GM21423 (cell line): Measurements from ENCODE around the gene PARS2.

Source experiments
- ATAC-seq: cut with Tn5 transposase; IDR thresholded peaks from one replicate; pipeline ENCODE4 v1.9.1; 2021; ENCODE audit warnings: mild to moderate bottlenecking, moderate library complexity; ENCODE audit not compliant: unreplicated experiment

PARS2 gene

DNA sequence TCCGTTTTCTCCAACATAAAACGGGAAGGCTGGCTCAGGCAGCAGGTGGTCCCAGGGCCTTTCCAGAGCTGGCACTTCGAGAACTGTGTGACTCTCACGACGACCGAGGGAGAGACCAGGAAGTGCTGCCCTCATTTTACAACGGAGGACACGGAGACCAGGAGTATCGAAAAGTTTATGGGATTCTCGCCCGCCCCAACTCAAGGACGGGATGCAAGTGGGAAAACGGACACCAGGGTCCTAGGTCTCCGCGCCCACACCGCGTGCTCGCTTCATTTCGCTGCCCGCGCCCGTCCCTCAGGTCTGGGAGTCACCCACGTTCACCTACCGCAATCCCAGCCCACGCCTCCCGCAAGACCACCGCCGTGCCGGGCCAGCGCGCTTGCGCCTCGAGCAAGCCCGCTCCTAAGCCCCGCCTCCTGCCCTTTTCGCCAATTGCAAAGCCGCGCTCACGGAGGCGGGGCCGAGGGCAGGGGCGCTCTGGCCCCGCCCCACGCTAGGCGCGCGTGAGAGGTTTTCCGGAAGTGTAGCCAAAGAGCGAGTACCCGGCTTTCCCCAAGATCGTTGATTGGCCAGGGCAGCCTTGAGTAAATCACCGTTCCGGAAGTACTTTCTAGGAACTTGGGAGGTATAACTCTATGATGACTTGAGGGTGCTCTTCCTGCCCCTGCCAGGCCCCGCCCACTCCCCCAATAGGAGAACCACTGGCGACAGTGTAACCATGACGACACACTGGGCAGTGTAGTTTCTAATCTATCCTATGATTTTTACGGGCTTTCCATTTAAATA lies at the start of gene PARS2:
TSS of gene PARS2 (minus strand) at position 391 of the 789 bp plus-strand sequence. CDS start 5,362 bp downstream, outside the sequence.
- ATAC-seq, result peak; percentile 95

- ATAC-seq, result no peak
These were observed 49.8 kb upstream of the PARS2 start for GRCh38 chr1:54814126-54814498.

DNA sequence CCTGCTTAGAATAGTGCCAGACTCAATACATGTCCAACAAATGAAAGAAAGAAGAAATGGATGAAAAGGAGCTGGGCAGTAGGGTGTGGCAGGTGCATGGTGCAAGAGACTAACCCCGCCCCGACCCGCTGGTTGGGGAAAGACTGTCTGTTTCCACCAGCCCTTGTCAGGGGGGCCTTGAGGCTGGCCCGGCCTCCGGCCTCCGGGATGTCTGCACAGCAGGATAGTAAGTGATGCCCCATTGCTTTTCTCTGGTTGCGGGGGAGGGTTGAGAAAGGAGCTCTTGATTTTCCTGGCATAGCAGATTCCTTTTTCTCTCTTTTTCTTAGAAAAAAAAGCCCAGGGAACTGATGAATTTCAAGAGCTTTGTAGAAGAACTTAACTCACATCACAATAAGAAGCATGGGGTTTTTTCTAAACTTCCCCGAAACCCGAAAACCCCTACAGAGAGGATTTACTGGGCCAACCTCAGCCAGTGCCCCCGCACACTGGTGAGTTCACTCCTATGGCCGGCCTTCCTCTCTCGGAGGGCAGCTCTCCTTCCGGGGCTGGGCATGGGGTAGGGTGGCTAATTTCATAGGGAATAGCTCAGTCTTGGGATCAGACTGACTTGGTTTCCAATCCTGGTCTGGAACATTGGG lies 49.3 kb upstream of the PARS2 start:
- ATAC-seq, result no peak

- no peak for ATAC-seq
These were observed 48.6 kb upstream of the PARS2 start for GRCh38 chr1:54812801-54813484.

DNA sequence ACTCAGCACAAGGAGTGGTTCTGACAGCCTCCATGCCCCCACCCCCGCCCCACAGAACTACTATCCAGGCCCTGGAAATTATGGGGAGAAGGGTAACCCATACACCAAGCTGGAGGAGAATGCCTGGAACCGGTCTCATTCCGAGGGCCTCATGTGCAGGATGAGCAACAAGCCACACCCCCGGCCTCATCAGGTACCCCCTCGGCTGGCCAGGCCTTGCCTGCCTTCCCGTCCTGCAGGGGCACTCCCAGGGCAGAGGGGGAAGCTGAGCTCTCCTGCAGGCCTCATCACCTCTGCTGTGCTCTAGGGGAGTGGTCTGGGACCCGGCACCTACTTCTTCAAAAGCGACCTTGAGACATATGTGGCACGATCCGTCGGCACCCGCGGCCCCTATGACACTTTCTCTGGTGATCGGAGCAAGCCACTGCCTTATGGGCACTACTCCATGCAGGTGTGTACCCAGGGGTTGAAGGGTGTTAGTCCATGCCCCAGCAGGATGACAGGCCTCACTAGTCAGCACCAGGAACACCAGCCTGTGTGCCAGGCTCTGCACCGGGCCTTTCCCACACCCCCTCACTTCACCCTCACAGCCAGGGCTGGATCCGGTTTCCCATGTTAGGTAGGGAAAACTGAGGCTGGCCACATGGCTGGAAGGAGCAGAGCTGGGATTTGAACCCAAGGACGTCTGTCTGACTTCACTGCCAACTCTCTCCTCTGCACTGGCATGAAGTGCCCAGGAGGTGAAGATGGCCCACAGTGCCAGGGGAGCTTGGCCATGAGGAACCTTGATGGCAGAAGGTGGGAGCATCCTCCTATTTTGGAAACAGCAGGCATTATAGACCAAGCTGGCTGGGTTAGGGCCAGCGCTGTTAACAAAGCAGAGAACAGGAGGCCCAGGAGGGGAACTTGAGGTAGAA lies 47.7 kb upstream of the PARS2 start:
- ATAC-seq, result no peak

DNA sequence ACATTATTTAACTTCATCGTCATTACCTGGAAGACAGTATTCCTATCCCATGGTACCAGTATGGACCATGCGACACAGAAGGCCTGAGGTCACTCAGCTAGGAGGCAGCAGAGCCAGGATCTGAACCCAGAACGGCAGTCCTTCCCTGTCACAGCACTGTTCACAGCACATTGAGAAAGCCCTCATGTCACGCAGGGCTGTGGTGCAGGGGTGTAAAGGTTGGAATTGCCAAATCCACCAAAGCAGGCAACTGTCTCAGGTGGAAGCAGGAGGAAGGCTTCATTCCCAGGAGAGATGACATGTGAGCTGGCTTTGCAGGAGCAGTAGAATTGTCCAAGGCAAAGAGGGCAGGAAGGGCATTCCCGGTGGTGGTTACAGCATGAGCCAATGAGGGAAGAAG lies 46.7 kb upstream of the PARS2 start:
- no peak for ATAC-seq

DNA sequence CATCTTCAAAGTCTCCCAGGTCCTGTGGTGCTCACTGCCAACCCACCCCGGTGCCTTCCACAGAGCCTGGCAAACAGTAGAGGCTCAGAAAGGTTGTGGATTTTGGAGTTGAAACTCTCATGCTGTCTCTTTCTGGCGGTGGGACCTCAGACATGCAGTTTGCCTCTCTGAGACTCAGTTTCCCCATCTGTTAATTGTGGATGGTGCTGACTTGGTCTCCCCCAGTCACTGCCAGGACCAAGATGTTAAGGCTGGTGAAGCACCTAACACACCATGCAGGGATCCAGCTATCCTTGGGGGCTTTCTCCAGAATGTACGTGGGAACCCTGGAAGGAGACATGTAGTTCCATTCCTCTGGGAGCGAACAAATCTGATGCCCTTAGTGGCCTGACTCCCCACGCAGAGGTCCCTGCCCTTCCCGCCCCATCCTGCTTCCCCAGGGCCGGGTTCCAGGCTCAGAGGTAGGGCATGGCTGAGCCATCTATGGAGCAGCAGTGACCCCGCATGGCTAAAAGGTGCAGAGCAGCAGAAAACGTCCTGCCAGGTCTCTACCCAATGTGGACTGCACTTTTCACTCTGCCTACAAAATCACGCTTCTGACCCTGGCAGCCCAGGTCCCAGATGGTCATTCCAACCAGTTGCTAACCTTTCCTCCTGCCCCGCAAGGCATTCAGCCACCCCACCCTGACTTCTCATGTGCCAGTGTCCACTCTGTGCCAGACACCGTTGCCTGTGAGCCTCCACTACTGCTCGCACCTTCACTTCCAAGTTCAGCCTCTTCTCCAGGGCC lies 46.0 kb upstream of the PARS2 start:
- ATAC-seq, result peak; percentile 66

GRCh38 chr1:54809496-54810074 lies 45.3 kb upstream of the PARS2 start:
- ATAC-seq, result no peak

GRCh38 chr1:54808443-54809207 lies 44.3 kb upstream of the PARS2 start:
- no peak for ATAC-seq

GRCh38 chr1:54807756-54808155 lies 43.4 kb upstream of the PARS2 start:
- no peak for ATAC-seq

DNA sequence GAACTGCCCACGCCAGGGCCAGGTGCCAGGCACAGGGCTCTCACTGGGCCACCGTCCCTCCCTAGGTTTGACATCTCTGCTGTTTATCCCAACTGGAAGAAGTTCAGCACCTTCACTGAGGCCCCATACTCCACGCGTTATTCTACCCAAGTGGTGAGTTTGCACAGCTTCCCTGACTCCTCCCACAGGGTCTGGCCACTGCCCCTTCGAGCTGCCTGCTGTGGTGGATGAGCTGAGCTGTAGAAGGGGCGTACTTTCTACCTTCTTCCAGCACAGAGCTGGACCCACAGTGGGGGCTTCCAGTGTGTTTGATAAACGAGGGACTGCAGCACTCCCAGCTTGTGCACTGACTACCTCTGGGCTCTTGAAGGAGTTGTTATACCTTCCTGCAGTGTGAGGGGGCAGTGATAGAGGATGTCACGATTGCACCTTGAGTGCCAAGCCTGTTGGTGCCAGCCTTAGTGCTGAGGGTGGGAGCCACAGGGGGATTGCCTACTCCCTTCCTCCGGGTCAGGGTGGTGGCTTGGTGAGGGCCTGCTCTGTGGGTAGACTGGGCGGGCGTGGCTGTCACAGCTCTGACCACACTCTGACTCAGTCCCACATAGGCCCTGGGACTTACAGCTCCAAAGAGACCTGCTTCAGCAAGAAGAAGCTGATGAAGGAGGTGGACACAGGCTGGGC lies 42.7 kb upstream of the PARS2 start:
- ATAC-seq, result no peak

- ATAC-seq, result no peak
These were observed 41.7 kb upstream of the PARS2 start for GRCh38 chr1:54805981-54806381.

DNA sequence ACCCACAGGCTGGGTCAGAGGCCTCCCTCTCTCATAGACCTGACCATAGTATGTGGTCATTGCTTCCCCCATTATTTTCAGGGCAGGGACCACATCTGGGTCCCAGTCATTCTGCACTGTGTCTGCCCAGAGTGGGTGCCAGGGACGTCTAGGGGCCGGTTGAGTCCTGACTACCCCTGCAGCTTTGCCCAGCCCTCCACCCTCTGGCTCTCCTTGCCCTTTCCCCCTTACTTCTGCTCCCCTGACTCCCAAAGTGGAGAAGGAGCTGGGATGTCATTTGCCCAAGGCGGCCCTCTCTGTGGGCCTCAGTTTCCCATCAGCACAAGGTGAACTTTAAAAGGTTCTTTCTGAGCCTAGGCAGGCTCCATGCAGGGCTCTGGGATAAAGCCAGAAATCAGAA lies 41.1 kb upstream of the PARS2 start:
- no peak for ATAC-seq

DNA sequence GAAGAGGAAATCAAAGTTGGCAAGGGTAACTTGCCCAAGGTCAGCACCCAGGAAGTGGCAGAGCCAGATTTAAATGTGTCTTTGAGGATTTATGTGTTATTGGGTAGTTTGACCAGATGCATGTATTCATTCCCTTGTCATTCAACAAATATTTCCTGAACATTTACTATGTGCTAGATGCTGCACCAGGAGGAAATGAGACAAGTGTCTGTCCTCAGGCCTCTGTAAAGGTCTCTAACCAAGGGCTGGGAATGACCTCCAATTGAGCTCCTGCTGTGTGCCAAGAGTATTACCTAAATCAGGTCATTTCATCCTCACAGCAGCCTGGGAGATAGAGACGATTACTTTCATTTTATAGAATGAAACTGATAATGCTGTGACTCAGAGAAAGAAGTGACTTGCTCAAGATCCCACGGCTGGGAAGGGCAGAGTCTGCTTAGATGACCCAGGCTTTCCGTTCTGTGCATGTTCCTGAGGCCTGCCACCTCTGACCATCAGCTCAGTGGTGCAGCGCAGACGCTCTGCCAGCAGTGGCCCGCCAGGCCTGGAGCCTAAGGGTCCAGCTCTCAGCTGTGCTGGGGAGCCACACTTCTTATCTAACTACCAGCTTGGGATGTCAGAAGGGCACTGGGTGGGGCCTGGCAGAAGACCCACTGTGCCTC lies 40.3 kb upstream of the PARS2 start:
- ATAC-seq, result no peak

GRCh38 chr1:54803761-54804470 lies 39.6 kb upstream of the PARS2 start:
- no peak for ATAC-seq

DNA sequence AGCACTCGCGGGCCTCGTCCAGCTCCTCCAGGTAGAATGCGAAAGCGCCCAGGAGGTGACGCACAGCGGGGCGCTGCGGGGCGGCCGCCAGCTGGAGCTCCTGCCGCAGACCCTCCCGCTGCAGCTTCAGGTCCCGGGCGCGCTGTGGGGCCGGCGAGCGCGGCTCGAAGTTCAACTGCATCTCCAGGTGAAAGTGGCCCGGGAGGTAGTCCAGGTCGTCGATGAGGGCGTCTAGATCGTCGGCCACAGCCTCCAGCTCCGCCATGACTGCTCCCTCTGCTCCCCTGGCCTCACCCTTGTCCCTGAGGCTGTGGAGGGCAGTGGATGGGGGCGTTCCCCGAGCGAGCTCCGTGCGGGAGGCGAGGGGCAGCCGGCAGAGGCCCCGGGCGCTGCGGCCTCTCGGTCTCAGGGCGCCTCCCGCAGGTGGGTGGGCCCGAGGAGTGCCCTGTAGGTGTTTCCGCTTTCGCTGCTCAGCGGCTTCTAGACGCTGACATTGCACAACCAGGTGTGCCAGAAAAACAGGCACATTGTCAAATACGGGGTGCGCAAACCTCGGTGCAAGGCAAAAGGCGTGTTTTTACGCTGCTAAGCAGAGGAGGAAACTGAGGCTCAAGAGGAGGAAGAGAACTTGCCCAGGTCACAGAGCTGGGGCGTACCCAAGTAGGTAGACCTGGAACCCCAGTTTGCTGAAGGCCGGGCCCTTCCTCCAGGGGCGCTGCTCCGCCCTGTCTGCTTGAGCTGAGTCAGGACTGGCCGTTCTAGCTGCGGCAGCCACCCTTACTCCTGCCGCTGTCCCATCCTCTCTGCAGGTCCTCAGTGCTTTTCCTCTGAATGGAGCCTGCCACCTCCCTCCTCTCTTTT lies 36.8 kb upstream of the PARS2 start, which contains the start of gene TTC22:
TSS of gene TTC22 (minus strand) at position 425 of the 861 bp plus-strand sequence. CDS start at position 265, 160 bp downstream.
- ATAC-seq, result peak; percentile 83
